ENCODE results near the gene CBFA2T3.

CBFA2T3 gene

DNA sequence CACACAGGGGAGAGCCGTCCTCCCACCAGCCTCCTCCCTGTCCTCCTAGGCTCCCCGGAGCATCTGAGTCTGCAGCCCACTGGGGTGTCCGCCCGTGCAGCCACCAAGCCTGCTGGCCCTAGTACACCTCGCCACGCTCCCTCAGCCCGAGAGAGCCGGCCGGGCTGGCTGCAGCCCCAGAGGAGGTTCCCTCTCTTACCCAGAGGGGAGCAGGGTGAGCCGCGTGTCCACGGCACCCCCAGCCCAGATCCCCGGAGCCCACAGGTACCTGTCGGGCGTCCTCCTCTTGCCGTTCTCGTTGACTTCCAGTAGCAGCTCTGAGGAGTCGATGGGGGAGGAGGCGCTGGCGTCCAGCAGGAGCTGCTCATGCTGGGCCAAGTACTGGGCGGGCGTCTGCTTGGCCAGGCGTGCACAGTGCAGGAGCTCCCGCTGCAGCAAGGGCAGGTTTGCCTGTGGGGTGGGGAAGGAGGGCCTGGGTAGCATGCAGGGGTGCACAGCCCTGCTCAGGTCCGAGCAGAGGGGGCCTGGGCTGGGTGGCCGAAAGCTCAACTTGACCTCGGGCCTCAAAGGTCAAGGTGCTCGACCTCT lies 91.2 kb downstream of the CBFA2T3 start:
- DNase-seq: no peak

DNA sequence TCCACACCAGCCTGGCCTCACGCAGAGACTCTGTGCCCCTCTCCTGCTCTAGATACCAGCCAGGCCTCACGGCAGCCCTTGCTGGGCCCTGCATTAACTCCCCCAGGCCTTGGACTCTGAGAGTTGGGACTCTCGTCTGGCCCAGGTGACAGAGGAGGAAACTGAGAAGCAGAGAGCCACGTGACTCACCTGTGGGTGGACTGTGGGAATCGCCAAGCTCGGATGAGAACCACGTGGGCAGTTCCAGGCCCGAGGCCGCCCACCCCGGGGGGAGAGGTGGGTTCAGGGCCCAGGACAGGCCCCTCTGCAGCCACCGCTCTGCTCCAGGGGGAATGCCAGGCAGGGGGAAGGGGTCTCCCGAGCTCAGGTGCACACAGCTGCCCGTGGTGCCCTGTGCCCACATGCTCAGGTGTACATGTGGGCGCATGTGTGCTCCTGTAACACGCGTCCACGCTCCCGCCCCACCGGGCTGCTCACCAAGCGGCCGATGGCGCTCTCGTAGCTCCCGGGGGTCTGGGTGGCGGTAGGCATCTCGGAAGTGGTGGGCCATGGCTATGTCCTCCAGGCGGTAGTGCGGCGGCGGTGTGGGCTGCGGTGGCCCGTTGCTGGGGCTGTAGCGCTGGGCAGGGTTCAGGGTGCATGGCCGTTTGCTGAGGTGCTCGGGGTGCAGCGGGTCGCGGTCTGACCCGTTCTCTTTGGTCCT lies 92.3 kb downstream of the CBFA2T3 start:
- DNase-seq: no peak

DNA sequence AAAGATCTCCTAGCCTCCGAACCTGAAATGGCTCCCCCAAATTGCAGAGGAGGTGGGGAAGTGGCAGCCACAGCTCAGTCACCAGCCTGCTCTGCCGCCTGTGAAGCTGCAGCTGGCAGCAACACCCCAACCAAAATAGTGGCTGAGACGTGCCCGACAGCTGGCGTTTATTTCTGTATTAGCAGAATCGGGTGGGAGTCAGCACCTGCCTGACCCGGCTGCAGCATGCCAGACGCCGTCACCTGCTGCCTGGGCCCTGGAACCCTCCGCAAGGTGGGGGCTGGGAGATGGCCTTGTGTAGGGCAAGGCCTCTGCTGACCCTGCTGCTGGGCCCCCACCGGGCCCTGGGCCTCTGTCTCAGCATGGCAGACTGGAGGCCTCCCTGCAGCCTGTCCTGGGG lies 93.1 kb downstream of the CBFA2T3 start:
- no peak for DNase-seq

DNA sequence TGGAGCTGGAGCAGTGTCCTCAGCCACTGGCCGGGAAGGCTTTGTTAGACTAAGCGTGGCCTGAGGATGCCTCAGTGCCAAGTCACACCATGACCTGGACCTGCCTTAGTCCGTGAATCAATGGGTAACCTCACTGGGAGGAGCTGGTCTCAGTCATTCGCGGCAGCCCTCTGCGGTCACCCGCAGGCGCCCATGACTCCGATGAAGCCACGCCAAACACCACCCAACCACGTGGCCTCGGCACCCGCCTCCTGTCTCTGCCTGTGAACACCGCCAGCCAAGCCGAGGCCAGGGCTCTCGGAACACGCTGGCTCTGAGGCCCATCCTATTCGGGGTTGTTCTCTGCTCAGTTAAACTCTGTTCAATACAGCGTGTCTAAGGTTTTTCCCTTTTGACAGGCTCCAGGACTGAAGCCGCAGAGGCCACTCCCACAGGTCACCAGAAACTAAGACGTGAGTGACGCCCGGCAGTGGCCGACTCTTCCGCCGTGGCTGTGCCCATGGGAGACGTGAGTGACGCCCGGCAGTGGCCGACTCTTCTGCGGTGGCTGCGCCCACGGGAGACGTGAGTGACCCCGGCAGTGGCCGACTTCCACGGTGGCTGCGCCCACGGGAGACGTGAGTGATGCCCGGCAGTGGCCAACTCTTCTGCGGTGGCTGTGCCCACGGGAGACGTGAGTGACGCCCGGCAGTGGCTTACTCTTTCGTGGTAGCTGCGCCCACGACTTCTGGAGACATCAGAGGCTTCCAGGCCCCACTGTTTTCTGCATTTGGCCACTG lies 93.7 kb downstream of the CBFA2T3 start:
- no peak for DNase-seq

- DNase-seq: no peak
These were observed 94.5 kb downstream of the CBFA2T3 start for GRCh38 chr16:88882358-88883030.

DNA sequence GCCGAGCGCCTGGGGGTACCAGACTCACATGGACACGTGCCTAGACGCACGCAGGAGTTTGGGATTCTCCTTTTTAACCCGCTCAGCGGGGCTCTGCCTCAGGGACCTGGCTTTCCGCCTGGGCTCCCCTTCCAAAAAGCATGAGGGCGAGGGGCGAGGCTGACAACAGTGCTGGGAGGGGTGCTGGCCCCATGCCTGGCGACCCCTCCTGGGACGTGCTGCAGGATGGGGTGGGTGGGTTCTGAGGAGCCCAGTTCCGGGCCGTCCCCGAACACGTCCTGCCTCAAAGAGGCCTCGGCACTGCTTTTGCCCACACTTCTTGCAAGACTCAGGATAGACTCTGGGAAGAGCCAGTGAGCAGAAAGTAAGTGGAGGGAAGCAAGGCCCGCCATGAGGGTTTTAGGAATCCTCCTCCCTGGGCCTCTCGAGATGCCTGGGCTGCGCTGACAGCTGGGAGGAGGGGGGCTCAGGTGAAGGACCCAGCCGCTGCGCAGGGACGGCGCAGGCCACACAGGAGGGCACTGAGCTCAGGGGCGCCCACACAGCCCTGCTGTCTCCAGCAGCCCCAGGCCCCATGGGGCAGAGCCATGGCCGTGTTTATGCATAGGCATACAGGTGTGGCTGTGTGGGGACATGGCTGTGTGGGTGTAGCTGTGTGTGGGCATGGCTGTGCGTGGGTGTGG lies 95.2 kb downstream of the CBFA2T3 start:
- DNase-seq: no peak

DNA sequence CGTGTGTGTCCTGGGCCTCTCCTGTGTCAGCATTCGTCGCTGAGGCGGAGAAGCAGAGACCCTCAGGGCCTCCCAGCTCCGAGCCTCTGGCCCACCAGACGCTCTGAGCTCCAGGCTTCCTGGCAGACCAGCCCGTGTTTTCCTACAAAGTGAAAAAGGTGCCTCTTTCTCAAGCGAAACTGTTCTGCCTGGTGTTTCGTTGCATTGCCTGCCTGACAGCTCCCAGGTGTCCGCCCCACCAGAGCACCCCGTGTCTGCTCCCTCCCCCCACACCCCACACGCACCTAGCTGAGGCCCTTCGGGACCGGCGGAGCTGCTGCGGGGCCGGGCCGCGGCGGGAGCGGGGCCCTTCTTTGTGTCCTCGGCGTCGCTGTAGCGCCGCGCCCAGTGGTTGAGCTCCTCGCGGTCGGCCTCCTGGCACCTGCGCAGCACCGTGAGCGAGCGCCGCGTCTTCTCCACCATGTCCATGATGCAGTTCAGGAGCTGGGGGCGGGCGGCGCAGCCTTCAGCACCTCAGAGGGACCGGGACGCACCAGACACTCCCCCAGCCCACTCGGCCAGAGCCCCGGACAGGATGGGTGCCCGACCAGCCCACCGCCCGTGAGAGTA lies 95.9 kb downstream of the CBFA2T3 start:
- no peak for DNase-seq

GRCh38 chr16:88880226-88881006 lies 96.6 kb downstream of the CBFA2T3 start:
- DNase-seq: no peak

DNA sequence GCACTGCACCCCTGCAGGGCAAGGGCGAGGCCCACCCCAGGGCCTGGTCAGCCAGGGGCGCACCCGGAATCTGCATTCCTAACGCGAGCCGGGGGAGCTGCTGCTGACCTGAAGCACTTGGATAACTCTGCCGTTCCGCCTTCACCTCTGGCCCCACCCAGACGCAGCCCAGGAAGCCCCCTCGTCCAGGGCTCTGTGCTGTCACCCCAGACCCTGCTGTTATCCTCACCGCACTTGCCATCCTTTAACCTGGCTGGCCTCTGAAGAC lies 97.3 kb downstream of the CBFA2T3 start:
- no peak for DNase-seq

- DNase-seq: no peak
These were observed 97.8 kb downstream of the CBFA2T3 start for GRCh38 chr16:88878967-88879787.

DNA sequence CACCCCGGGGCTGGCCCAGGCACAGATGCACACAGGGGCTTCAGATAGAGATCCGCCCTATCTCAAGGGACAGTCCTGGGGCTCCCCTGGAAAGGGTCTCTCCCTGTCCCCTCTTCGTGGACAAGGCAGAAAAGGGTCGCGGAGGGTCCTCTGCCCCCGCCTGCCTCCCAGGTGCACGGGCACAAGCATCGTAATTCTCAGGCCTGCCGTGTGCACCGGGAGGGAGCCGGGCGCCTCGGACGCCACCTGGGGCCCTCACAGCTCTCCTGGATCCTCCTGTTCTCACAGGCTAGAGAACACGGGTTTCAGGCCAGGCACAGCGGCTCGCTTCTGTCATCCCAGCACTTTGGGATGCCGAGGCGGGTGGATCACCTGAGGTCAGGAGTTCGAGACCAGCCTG lies 98.7 kb downstream of the CBFA2T3 start:
- DNase-seq: no peak

GRCh38 chr16:88877564-88878289 lies 99.3 kb downstream of the CBFA2T3 start:
- no peak for DNase-seq

- DNase-seq: no peak
These were observed 100.0 kb downstream of the CBFA2T3 start for GRCh38 chr16:88876942-88877526.

- DNase-seq: no peak
These were observed 101.2 kb downstream of the CBFA2T3 start for GRCh38 chr16:88875703-88876234.

DNA sequence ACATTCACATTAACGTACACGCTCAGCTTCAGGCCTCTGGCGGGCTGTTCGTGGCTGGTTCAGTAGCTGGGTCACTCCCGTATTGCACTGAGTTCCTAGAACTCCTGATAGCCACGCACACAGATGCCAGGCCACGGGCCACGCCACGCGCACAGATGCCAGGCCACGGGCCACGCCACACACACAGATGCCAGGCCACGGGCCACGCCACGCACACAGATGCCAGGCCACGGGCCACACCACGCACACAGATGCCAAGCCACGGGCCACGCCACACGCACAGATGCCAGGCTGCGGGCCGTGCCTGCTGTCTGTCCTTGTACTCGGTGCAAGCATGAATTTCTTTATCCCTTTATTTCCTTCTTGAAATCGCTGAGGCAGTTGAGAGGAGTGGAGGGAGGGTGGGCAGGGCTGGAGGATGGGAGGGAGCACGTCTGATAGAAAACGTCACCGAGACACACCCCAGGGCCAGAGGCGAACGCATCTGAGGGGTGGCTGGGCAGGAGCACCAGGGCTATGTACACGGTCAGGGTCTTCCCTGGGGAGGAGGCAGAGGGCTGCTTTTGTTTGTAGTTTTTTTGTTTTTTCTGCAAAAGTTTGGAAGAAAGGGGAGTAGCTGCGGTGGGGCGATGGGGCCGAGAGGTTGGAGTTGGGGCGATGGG lies 101.9 kb downstream of the CBFA2T3 start:
- DNase-seq: no peak

DNA sequence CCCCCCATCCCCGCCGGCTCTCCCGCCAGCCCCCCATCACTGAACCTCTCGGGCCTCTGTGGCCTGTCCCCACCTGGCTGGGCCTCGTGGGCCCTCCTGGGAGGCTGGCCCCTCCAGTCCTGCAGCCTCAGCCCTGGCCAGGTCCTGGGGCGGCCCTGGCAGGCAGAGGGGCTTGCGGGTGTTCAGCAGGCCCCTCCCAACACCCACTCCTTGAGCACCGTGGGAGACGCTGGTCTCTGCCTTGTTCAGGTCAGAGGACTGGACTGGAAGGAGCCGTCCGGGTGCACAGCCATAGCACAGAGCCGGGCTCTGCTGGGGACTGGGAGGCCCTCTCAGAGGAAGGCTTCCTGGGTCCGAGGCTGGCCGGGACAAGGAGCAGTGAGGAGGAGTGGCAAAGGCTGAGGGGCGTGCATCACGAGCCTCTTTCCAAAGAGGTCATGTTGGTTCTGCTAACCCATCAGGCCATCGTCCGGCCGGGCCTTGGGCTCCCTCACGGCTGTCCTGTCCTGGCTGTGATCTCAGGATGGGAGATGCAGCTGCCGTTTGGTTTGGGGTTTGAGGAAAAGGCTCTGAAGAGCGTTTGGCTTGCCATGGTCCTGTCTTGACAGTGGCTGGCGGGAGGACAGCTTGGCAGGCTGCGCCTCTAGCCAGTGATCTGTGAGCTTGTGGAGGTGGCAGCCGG lies 104.2 kb downstream of the CBFA2T3 start:
- no peak for DNase-seq

GRCh38 chr16:88871730-88872416 lies 105.1 kb downstream of the CBFA2T3 start:
- DNase-seq: no peak

GRCh38 chr16:88871349-88871702 lies 105.7 kb downstream of the CBFA2T3 start:
- no peak for DNase-seq

Data from NCI-H510A treated with DMSO at 0.1 percent for 48 hours (cell line).